ENCODE measurements around the gene DCDC1.

GRCh38 chr11:30984827-30985226 lies 384.7 kb downstream of the DCDC1 start:
- TF ChIP-seq CTCF (IDR thresholded peaks at IDR 0.05) (no peak), POLR2A (IDR thresholded peaks at IDR 0.05) (no peak)
